K562 (cell line): ENCODE results near the gene SYNPO2. TPM values are rescaled to one million over a fixed set of nuclear protein-coding genes. Genes with fewer than 3 reads are reported as not detected.
A peak's percentile ranks its signal among the peaks of the same experiment; 100 is the strongest.
"Not testable (repeated sequence)": the region's sequence is repeated elsewhere in the genome, so short reads cannot be mapped to it uniquely, and the experiment has no call there.

Source experiments
- ATAC-seq: fragments of 200-7000 bp; cut with Tn5 transposase; 3 replicates; pipeline ENCODE4 v1.9.1; 2020; ENCODE audit warnings: moderate library complexity
- BruUV-seq: library from RNA; stranded (reverse); fragments of 400-500 nt; replicated peaks from 2 replicates; lab custom pipeline; 2021; lab: Mats Ljungman, UMichigan
- CTCF ChIA-PET: fragments of 300-600 bp; formaldehyde crosslinking; extraction: SDS; loops from one replicate; lab custom pipeline; 2021; ENCODE audit warnings: low intra/inter-chr PET ratio; lab: Yijun Ruan, JAX
- POLR2A ChIA-PET: fragments of 300-600, 350-650 bp; sonication (Branson Sonifier 250); formaldehyde crosslinking; extraction: SDS; loops from one replicate; lab custom pipeline; 2021; ENCODE audit warnings: antibody characterized with exemption, inconsistent platforms; lab: Yijun Ruan, JAX
- DNase-seq, 4 experiments: peaks; one replicate each; pipeline versions ENCODE4 v3.0.0 to v3.0.0-alpha.2; 2011 to 2018; ENCODE audit warnings: low spot score in 3 of 4, mixed read lengths in 3 of 4; ENCODE audit errors: extremely low read depth in 1 of 4
- FAIRE-seq: peaks from 2 replicates; lab custom pipeline; 2011; peaks lifted over from hg19 to GRCh38; lab: Jason Lieb, UNC
- H2AFZ ChIP-seq: 2 replicates; pipeline ENCODE4 v1.6.0; 2011; ENCODE audit warnings: low read depth, low read length, control low read depth, inconsistent platforms
- H3K27ac ChIP-seq: fragments of 200-600 bp; 3 replicates; pipeline ENCODE4 v1.8.0; 2011; ENCODE audit warnings: low read depth, mild to moderate bottlenecking, control low read depth, inconsistent platforms, low read length, moderate library complexity, mixed read lengths; ENCODE audit errors: extremely low read depth
- H3K27me3 ChIP-seq, 2 experiments: fragments of 300-600 bp in 1 of 2; 2 replicates in 1 of 2; 3 replicates in 1 of 2; pipeline versions ENCODE4 v1.6.0 to v1.8.0; 2011; ENCODE audit warnings: inconsistent platforms in 2 of 2, low read length in 2 of 2, mild to moderate bottlenecking in 1 of 2, mixed read lengths in 1 of 2, moderate library complexity in 1 of 2; ENCODE audit not compliant: control insufficient read depth in 2 of 2, insufficient read depth in 2 of 2
- H3K36me3 ChIP-seq: fragments of 300-600 bp; 3 replicates; pipeline ENCODE4 v1.8.0; 2011; ENCODE audit warnings: mild to moderate bottlenecking, low read length, inconsistent platforms; ENCODE audit not compliant: control insufficient read depth, insufficient read depth
- H3K4me1 ChIP-seq, 2 experiments: fragments of 200-600 bp in 1 of 2; replicated peaks in 1 of 2; 2 replicates in 1 of 2; 3 replicates in 1 of 2; pipeline versions ENCODE4 v1.5.1 to v1.8.0; 2011; ENCODE audit warnings: inconsistent platforms in 2 of 2, low read length in 2 of 2, mild to moderate bottlenecking in 1 of 2, mixed read lengths in 1 of 2, moderate library complexity in 1 of 2; ENCODE audit not compliant: control insufficient read depth in 2 of 2, insufficient read depth in 2 of 2
- H3K4me2 ChIP-seq: 2 replicates; pipeline ENCODE4 v1.6.1; 2011; ENCODE audit warnings: low read length, control low read depth, inconsistent platforms, mixed read lengths; ENCODE audit not compliant: insufficient read depth
- H3K4me3 ChIP-seq: fragments of 200-600 bp; sonication (generic), shearing (Covaris generic); 2 replicates; pipeline ENCODE4 v1.5.1; 2016; ENCODE audit warnings: control low read depth, inconsistent platforms
- H3K79me2 ChIP-seq: fragments of 200-600 bp; 3 replicates; pipeline ENCODE4 v1.8.0; 2011; ENCODE audit warnings: low read length, inconsistent platforms; ENCODE audit not compliant: control insufficient read depth, insufficient read depth
- H3K9ac ChIP-seq, 2 experiments: 2 replicates each; pipeline versions ENCODE4 v1.6.0 to v1.6.1; 2011; ENCODE audit warnings: low read depth in 2 of 2, low read length in 2 of 2, control low read depth in 1 of 2, inconsistent platforms in 1 of 2, mild to moderate bottlenecking in 1 of 2, mixed read lengths in 1 of 2; ENCODE audit not compliant: insufficient read depth in 1 of 2
- H3K9me1 ChIP-seq: one replicate; pipeline ENCODE4 v1.6.0; 2011; ENCODE audit warnings: inconsistent platforms, mild to moderate bottlenecking, low read length, moderate library complexity; ENCODE audit not compliant: control insufficient read depth, insufficient read depth
- H3K9me3 ChIP-seq: replicated peaks from 2 replicates; pipeline ENCODE4 v1.5.1; 2011; ENCODE audit warnings: low read depth, low read length, inconsistent platforms; ENCODE audit not compliant: control insufficient read depth, insufficient read depth
- H4K20me1 ChIP-seq: replicated peaks from 2 replicates; pipeline ENCODE4 v1.6.1; 2011; ENCODE audit warnings: low read length, inconsistent platforms, mixed read lengths; ENCODE audit not compliant: control insufficient read depth, insufficient read depth
- COPS2 ChIP-seq: fragments of 450-650 bp; conservative IDR thresholded peaks from 2 replicates; pipeline ENCODE4 v1.6.1; 2016; ENCODE audit warnings: mild to moderate bottlenecking, moderate library complexity
- EHMT2 ChIP-seq: fragments of 450-650 bp; IDR thresholded peaks from 2 replicates; pipeline ENCODE4 v1.6.1; 2018; ENCODE audit warnings: antibody characterized with exemption
- MEF2A ChIP-seq: IDR thresholded peaks from 2 replicates; pipeline ENCODE4 v1.6.1; 2011; ENCODE audit warnings: low read depth, mild to moderate bottlenecking, low read length, moderate library complexity; ENCODE audit not compliant: control insufficient read depth
- MEF2D ChIP-seq: conservative IDR thresholded peaks from 2 replicates; pipeline ENCODE4 v1.6.1; 2016; ENCODE audit warnings: low read depth, missing genetic modification characterization, missing compliant biosample characterization
- MLLT1 ChIP-seq, 2 experiments: fragments of 450-650 bp; IDR thresholded peaks; 2 replicates each; pipeline ENCODE4 v1.6.1; 2016
- MLX ChIP-seq, 2 experiments: fragments of 450-650 bp in 1 of 2; sonication (generic) in 1 of 2; formaldehyde crosslinking; conservative IDR thresholded peaks; 2 replicates each; pipeline versions ENCODE4 v1.4.0 to v1.8.1; 2020 to 2022; ENCODE audit warnings: mild to moderate bottlenecking in 1 of 2, missing genetic modification reagents in 1 of 2
- SP1 ChIP-seq: sonication (generic); formaldehyde crosslinking; IDR thresholded peaks from 2 replicates; pipeline ENCODE4 v1.8.1; 2022; ENCODE audit warnings: mild to moderate bottlenecking, missing genetic modification reagents
- SRSF1 ChIP-seq: fragments of 200-400 bp; formaldehyde crosslinking; IDR thresholded peaks from 2 replicates; pipeline ENCODE4 v1.6.1; 2017; ENCODE audit warnings: mild to moderate bottlenecking, low read depth, low read length, moderate library complexity
- ZNF280A ChIP-seq: fragments of 450-650 bp; IDR thresholded peaks from 2 replicates; pipeline ENCODE4 v1.6.1; 2018; ENCODE audit warnings: mild to moderate bottlenecking, low read depth; ENCODE audit not compliant: partially characterized antibody
- WGBS: fragments of 100-300 bp; shearing (Covaris generic); methylation state at CpG from one replicate; pipeline ENCODE4 v1.1.6; 2016; ENCODE audit warnings: low coverage, mixed read lengths; ENCODE audit not compliant: insufficient coverage; ENCODE audit errors: missing lambda C conversion rate; 5-methylcytosine and 5-hydroxymethylcytosine counted together
- in situ Hi-C: fragments of 300-500 bp; cut with MboI; formaldehyde crosslinking; loops from 4 replicates; pipeline ENCODE4 v1.15.0; 2018; ENCODE audit warnings: inconsistent platforms, mixed read lengths
- intact Hi-C: fragments of 100-400 bp; cut with micrococcal nuclease; formaldehyde crosslinking; loops from 2 replicates; pipeline ENCODE4 v1.14.2; 2022
- polyA plus RNA-seq, 8 experiments: library from polyadenylated mRNA; depleted of rRNA in 4 of 8; stranded (reverse) in 5 of 8; unstranded in 3 of 8; fragments of >200 nt; fragmentation: Nextera tagmentation in 2 of 8; fragmentation: Illumina TruSeq in 1 of 8; extraction: Ambion mirVana in 2 of 8; extraction: Trizol in 1 of 8; gene quantifications; 2 replicates each; pipeline versions ENCODE4 v1.2.1 to v1.2.3, GENCODE V29; 2011 to 2014; ENCODE audit warnings: inconsistent platforms in 1 of 8, missing spikeins in 1 of 8
- total RNA-seq, 7 experiments: library from RNA; depleted of rRNA in 6 of 7; stranded (reverse); fragments of >200 nt in 6 of 7; fragmentation: Illumina TruSeq in 2 of 7; extraction: Trizol in 2 of 7; gene quantifications; 2 replicates each; pipeline versions ENCODE4 v1.2.1 to v1.2.3, GENCODE V29; 2011 to 2021; ENCODE audit warnings: low replicate concordance in 1 of 7

The SYNPO2 gene
- total and polyA plus RNA-seq, 9 of the 15 experiments (the other 6 are each of a cell fraction or from before 2014, with no cell fraction given) = 0.03 to 0.18 TPM; not detected in 7

- peak; percentile 6 for FAIRE-seq
- CTCF ChIA-PET = interaction anchor here (0.6 kb wide), 1 partner anchor 61 kb away, joined by 3 read pairs; no protein-coding TSS in a partner anchor
Measured at GRCh38 chr4:119067670-119068360, 179.2 kb downstream of the SYNPO2 start.

GRCh38 chr4:119068529-119068962 lies 179.9 kb downstream of the SYNPO2 start:
- Histone ChIP-seq H3K4me2 (no peak overlapping the region), H3K27ac (no peak overlapping the region), H3K4me3 (no peak overlapping the region), H3K4me1 (no peaks in the 10 kb centered on the region; a peak in 1 of 5 replicates), H3K79me2 (no peaks in the 10 kb centered on the region), H3K9ac (no peak overlapping the region), H3K27me3 (no peaks in the 10 kb centered on the region), H3K36me3 (no peaks in the 10 kb centered on the region), H3K9me3 (no peaks in the 10 kb centered on the region), H4K20me1 (no peaks in the 10 kb centered on the region), H2AFZ (no peak overlapping the region), H3K9me1 (no peaks in the 10 kb centered on the region)
- no TSS peak for BruUV-seq
- no peak for DNase-seq
- intact Hi-C loops (no loop called here), in situ Hi-C loops (no loop called here)
- no peak for FAIRE-seq
- POLR2A ChIA-PET = no interaction called here
- WGBS = 4% methylated on average over 3 of the region's 3 CpGs
- CTCF ChIA-PET = no interaction called here
- no peak; the same call in 2 of the 3 replicates for ATAC-seq
- TF ChIP-seq ZNF280A = no peak
- no peak for TF ChIP-seq MLLT1 (IDR thresholded peaks at IDR 0.05)
- no peak for TF ChIP-seq MEF2A
- no peak for TF ChIP-seq SRSF1
- no peak for TF ChIP-seq MLX (CRISPR knock-in tag; conservative IDR thresholded peaks at IDR 0.05)
- TF ChIP-seq SP1 = no peak
- TF ChIP-seq EHMT2 = no peak
- TF ChIP-seq COPS2 = no peak
- no peak for TF ChIP-seq MEF2D

More at GRCh38 chr4:119067670-119068360, 179.2 kb downstream of the SYNPO2 start:
- ATAC-seq, intact Hi-C loops, H3K27ac ChIP-seq, H3K79me2 ChIP-seq, H3K4me1 ChIP-seq, H3K9ac ChIP-seq, H3K4me3 ChIP-seq, POLR2A ChIA-PET, DNase-seq, H3K27me3 ChIP-seq, BruUV-seq, H4K20me1 ChIP-seq, H3K9me1 ChIP-seq, H3K9me3 ChIP-seq, in situ Hi-C loops, H3K36me3 ChIP-seq: not testable (repeated sequence)
- H2AFZ ChIP-seq = peak overlapping the region; percentile 63; the same call in 1 of the 2 replicates
- H3K4me2 ChIP-seq = peak overlapping the region; percentile 32; the same call in 1 of the 2 replicates
- 3% methylated on average over 17 of the region's 17 CpGs for WGBS
